ENCODE measurements around the gene ATP5MC2.
"Not testable (repeated sequence)": the region's sequence is repeated elsewhere in the genome, so short reads cannot be mapped to it uniquely, and the experiment has no call there.

Gene ATP5MC2

GRCh38 chr12:53675701-53676607, at the start of gene ATP5MC2:
TSS of gene ATP5MC2 (minus strand) at chr12:53676083. CDS start at chr12:53672614, 3,469 bp downstream.
- peak; percentile 93 to 95 for DNase-seq (ENCODE audit: low read depth in 2 of 2)

GRCh38 chr12:53722450-53723041, 46.7 kb upstream of the ATP5MC2 start:
- no peak for DNase-seq (ENCODE audit: low read depth in 2 of 2)

- no peak for DNase-seq (ENCODE audit: low read depth in 2 of 2)
These were observed 45.1 kb upstream of the ATP5MC2 start for GRCh38 chr12:53720946-53721345.

GRCh38 chr12:53719649-53720048, 43.8 kb upstream of the ATP5MC2 start:
- no peak for DNase-seq (ENCODE audit: low read depth in 2 of 2)

GRCh38 chr12:53718567-53718966, 42.7 kb upstream of the ATP5MC2 start:
- not testable (repeated sequence) for DNase-seq (ENCODE audit: low read depth in 2 of 2)

- DNase-seq (ENCODE audit: low read depth in 2 of 2) = no peak
These were observed 41.4 kb upstream of the ATP5MC2 start for GRCh38 chr12:53717319-53717718.

- DNase-seq (ENCODE audit: low read depth in 2 of 2) = no peak
These were observed 38.1 kb upstream of the ATP5MC2 start for GRCh38 chr12:53714004-53714403.

GRCh38 chr12:53713516-53713915, 37.6 kb upstream of the ATP5MC2 start:
- DNase-seq (ENCODE audit: low read depth in 2 of 2) = no peak

- DNase-seq (ENCODE audit: low read depth in 2 of 2) = no peak
These were observed 36.3 kb upstream of the ATP5MC2 start for GRCh38 chr12:53712059-53712643.

- DNase-seq (ENCODE audit: low read depth in 2 of 2) = no peak
These were observed 34.2 kb upstream of the ATP5MC2 start for GRCh38 chr12:53710091-53710490.

GRCh38 chr12:53709671-53710070, 33.8 kb upstream of the ATP5MC2 start:
- no peak for DNase-seq (ENCODE audit: low read depth in 2 of 2)

- no peak for DNase-seq (ENCODE audit: low read depth in 2 of 2)
These were observed 30.2 kb upstream of the ATP5MC2 start for GRCh38 chr12:53706080-53706479.

- DNase-seq (ENCODE audit: low read depth in 2 of 2) = no peak
These were observed 27.9 kb upstream of the ATP5MC2 start for GRCh38 chr12:53703756-53704155.

- DNase-seq (ENCODE audit: low read depth in 2 of 2) = peak; percentile 52 to 62
These were observed 25.8 kb upstream of the ATP5MC2 start for GRCh38 chr12:53701518-53702264.

- no peak for DNase-seq (ENCODE audit: low read depth in 2 of 2)
These were observed 24.7 kb upstream of the ATP5MC2 start for GRCh38 chr12:53700567-53700966.

- no peak for DNase-seq (ENCODE audit: low read depth in 2 of 2)
These were observed 23.8 kb upstream of the ATP5MC2 start for GRCh38 chr12:53699678-53700025.

- DNase-seq (ENCODE audit: low read depth in 2 of 2) = no peak
These were observed 23.2 kb upstream of the ATP5MC2 start for GRCh38 chr12:53698948-53699677.

GRCh38 chr12:53696655-53697331, 20.9 kb upstream of the ATP5MC2 start:
- no peak for DNase-seq (ENCODE audit: low read depth in 2 of 2)

GRCh38 chr12:53696285-53696654, 20.4 kb upstream of the ATP5MC2 start:
- DNase-seq (ENCODE audit: low read depth in 2 of 2) = no peak

- no peak for DNase-seq (ENCODE audit: low read depth in 2 of 2)
These were observed 19.6 kb upstream of the ATP5MC2 start for GRCh38 chr12:53695152-53696145.
